GM12878 (cell line): ENCODE results near the gene CD82. TPM values are rescaled to one million over a fixed set of nuclear protein-coding genes. Genes with fewer than 3 reads are reported as not detected.

ENCODE experiments used
- ATAC-seq: fragments of 200-7000 bp; cut with Tn5 transposase; 3 replicates; pipeline ENCODE4 v1.9.1; 2020; ENCODE audit warnings: mild to moderate bottlenecking, moderate library complexity
- BruUV-seq: library from RNA; stranded (reverse); fragments of 400-500 nt; replicated peaks from 2 replicates; lab custom pipeline; 2021; lab: Mats Ljungman, UMichigan
- CTCF ChIA-PET: fragments of 300-600 bp; sonication (Branson Sonifier 250); formaldehyde crosslinking; extraction: SDS; loops from one replicate; lab custom pipeline; 2021; ENCODE audit warnings: inconsistent platforms; lab: Yijun Ruan, JAX
- POLR2A ChIA-PET: fragments of 350-600 bp; formaldehyde crosslinking; extraction: SDS; loops from one replicate; lab custom pipeline; 2021; ENCODE audit warnings: inconsistent platforms; lab: Charles Lee
- RAD21 ChIA-PET: fragments of 300-600 bp; sonication (Branson Sonifier 250); formaldehyde crosslinking; loops from one replicate; lab custom pipeline; 2023; ENCODE audit warnings: antibody characterized with exemption; ENCODE audit not compliant: unreplicated experiment; lab: Charles Lee
- SMC1A ChIA-PET: fragments of 300-600 bp; sonication (Branson Sonifier 250); formaldehyde crosslinking; loops from one replicate; lab custom pipeline; 2023; ENCODE audit not compliant: unreplicated experiment, uncharacterized antibody; lab: Charles Lee
- DNase-seq: peaks from one replicate; pipeline ENCODE4 v3.0.0-alpha.2; 2011; ENCODE audit warnings: low read depth, low spot score
- FAIRE-seq: peaks from 3 replicates; lab custom pipeline; 2011; peaks lifted over from hg19 to GRCh38; lab: Jason Lieb, UNC
- H2AFZ ChIP-seq: 2 replicates; pipeline ENCODE4 v1.6.0; 2011; ENCODE audit warnings: low read depth, low read length, control low read depth; ENCODE audit not compliant: control insufficient read depth
- H3K27ac ChIP-seq: 2 replicates; pipeline ENCODE4 v1.5.1; 2011; ENCODE audit warnings: control low read depth; ENCODE audit not compliant: control insufficient read depth, insufficient read depth
- H3K27me3 ChIP-seq, 2 experiments: replicated peaks in 1 of 2; 2 replicates each; pipeline versions ENCODE4 v1.6.0 to v1.6.1; 2011; ENCODE audit warnings: low read length in 1 of 2; ENCODE audit not compliant: control insufficient read depth in 2 of 2, insufficient read depth in 2 of 2
- H3K36me3 ChIP-seq, 2 experiments: 2 replicates each; pipeline ENCODE4 v1.5.1; 2011; ENCODE audit warnings: low read length in 1 of 2; ENCODE audit not compliant: control insufficient read depth in 2 of 2, insufficient read depth in 2 of 2
- H3K4me1 ChIP-seq: 2 replicates; pipeline ENCODE4 v1.6.1; 2011; ENCODE audit warnings: mild to moderate bottlenecking, low read length, moderate library complexity, mixed read lengths; ENCODE audit not compliant: control insufficient read depth, insufficient read depth
- H3K4me2 ChIP-seq: 2 replicates; pipeline ENCODE4 v1.6.0; 2011; ENCODE audit warnings: control low read depth; ENCODE audit not compliant: control insufficient read depth, insufficient read depth
- H3K4me3 ChIP-seq: fragments of 200-600 bp; sonication (generic); 2 replicates; pipeline ENCODE4 v1.5.1; 2016
- H3K79me2 ChIP-seq: 2 replicates; pipeline ENCODE4 v1.6.0; 2011; ENCODE audit warnings: low read length; ENCODE audit not compliant: control insufficient read depth, insufficient read depth
- H3K9ac ChIP-seq: 2 replicates; pipeline ENCODE4 v1.8.0; 2011; ENCODE audit warnings: low read length, control low read depth, mixed read lengths; ENCODE audit not compliant: control insufficient read depth, insufficient read depth
- H3K9me3 ChIP-seq: replicated peaks from 3 replicates; pipeline ENCODE4 v1.5.1; 2011; ENCODE audit warnings: mild to moderate bottlenecking, low read length; ENCODE audit not compliant: control insufficient read depth, insufficient read depth
- H4K20me1 ChIP-seq: 2 replicates; pipeline ENCODE4 v1.6.0; 2011; ENCODE audit not compliant: control insufficient read depth, insufficient read depth
- ASH2L ChIP-seq: fragments of 300-600, 200-600 bp; sonication (generic); IDR thresholded peaks from 2 replicates; pipeline ENCODE4 v1.6.1; 2017; ENCODE audit warnings: low read depth, mild to moderate bottlenecking, borderline replicate concordance
- EED ChIP-seq: sonication (generic); IDR thresholded peaks from 2 replicates; pipeline ENCODE4 v1.6.1; 2016; ENCODE audit warnings: antibody characterized with exemption, low read depth
- EP300 ChIP-seq, 2 experiments: fragments of 150-350 bp in 1 of 2; IDR thresholded peaks; 2 replicates each; pipeline ENCODE4 v1.6.1; 2011 to 2012; ENCODE audit warnings: low read depth in 2 of 2, low read length in 2 of 2, borderline replicate concordance in 1 of 2, improper control_type of control experiment in 1 of 2, inconsistent platforms in 1 of 2; ENCODE audit not compliant: control insufficient read depth in 1 of 2
- GATAD2B ChIP-seq: fragments of 450-650 bp; conservative IDR thresholded peaks from 2 replicates; pipeline ENCODE4 v1.6.1; 2017; ENCODE audit warnings: low read depth, mild to moderate bottlenecking, moderate library complexity
- IKZF1 ChIP-seq: fragments of 450-650 bp; conservative IDR thresholded peaks from 2 replicates; pipeline ENCODE4 v1.6.1; 2017; ENCODE audit warnings: antibody characterized with exemption, mild to moderate bottlenecking
- IKZF2 ChIP-seq, 2 experiments: fragments of 450-650 bp; IDR thresholded peaks; 2 replicates each; pipeline ENCODE4 v1.6.1; 2017; ENCODE audit warnings: mild to moderate bottlenecking in 2 of 2, moderate library complexity in 2 of 2
- MEF2A ChIP-seq: IDR thresholded peaks from 2 replicates; pipeline ENCODE4 v1.6.1; 2011; ENCODE audit warnings: low read depth, mild to moderate bottlenecking, low read length, moderate library complexity; ENCODE audit not compliant: insufficient read depth
- PBX3 ChIP-seq: IDR thresholded peaks from 2 replicates; pipeline ENCODE4 v1.6.1; 2011; ENCODE audit warnings: mild to moderate bottlenecking, low read depth, low read length, moderate library complexity; ENCODE audit not compliant: insufficient replicate concordance
- POLR2AphosphoS5 ChIP-seq: IDR thresholded peaks from 2 replicates; pipeline ENCODE4 v1.6.1; 2011; ENCODE audit warnings: mild to moderate bottlenecking, low read length, inconsistent platforms
- TAF1 ChIP-seq: IDR thresholded peaks from 2 replicates; pipeline ENCODE4 v1.6.1; 2011; ENCODE audit warnings: mild to moderate bottlenecking, low read depth, low read length, borderline replicate concordance
- TBL1XR1 ChIP-seq: IDR thresholded peaks from 2 replicates; pipeline ENCODE4 v1.6.1; 2012; ENCODE audit warnings: low read depth, low read length, improper control_type of control experiment
- YY1 ChIP-seq: IDR thresholded peaks from 2 replicates; pipeline ENCODE4 v1.6.1; 2011; ENCODE audit warnings: low read depth, mild to moderate bottlenecking, low read length
- ZNF384 ChIP-seq: IDR thresholded peaks from 2 replicates; pipeline ENCODE4 v1.6.1; 2012; ENCODE audit warnings: low read depth, mild to moderate bottlenecking, low read length, improper control_type of control experiment, borderline replicate concordance
- WGBS: methylation state at CpG from one replicate; pipeline ENCODE4 v1.1.6; 2016; ENCODE audit warnings: low lambda C conversion rate; ENCODE audit not compliant: insufficient replicate concordance, insufficient coverage; ENCODE audit errors: missing lambda C conversion rate; 5-methylcytosine and 5-hydroxymethylcytosine counted together
- in situ Hi-C: fragments of 300-500 bp; cut with MboI; formaldehyde crosslinking; loops from 9 replicates; pipeline ENCODE4 v1.14.3; 2018; ENCODE audit warnings: mixed read lengths
- intact Hi-C: fragments of 100-400 bp; cut with micrococcal nuclease; formaldehyde crosslinking; loops from one replicate; pipeline ENCODE4 v1.14.2; 2022; ENCODE audit not compliant: unreplicated experiment
- polyA plus RNA-seq, 11 experiments: library from polyadenylated mRNA; depleted of rRNA in 4 of 11; unstranded in 6 of 11; stranded (reverse) in 5 of 11; fragments of >200 nt; fragmentation: Nextera tagmentation in 4 of 11; fragmentation: Illumina TruSeq in 1 of 11; extraction: Ambion mirVana in 4 of 11; extraction: Trizol in 1 of 11; gene quantifications; 1 replicate in 1 of 11; 2 replicates in 10 of 11; pipeline versions ENCODE4 v1.2.1 to v1.2.3, GENCODE V29; 2011 to 2016; ENCODE audit warnings: inconsistent platforms in 2 of 11, missing spikeins in 2 of 11, low read depth in 1 of 11
- total RNA-seq, 4 experiments: library from RNA; depleted of rRNA in 3 of 4; stranded (reverse); fragments of >200 nt in 3 of 4; fragmentation: Illumina TruSeq in 1 of 4; extraction: Trizol in 1 of 4; gene quantifications; 2 replicates each; pipeline versions ENCODE4 v1.2.1 to v1.2.3, GENCODE V29; 2013 to 2021

CD82 gene
- total and polyA plus RNA-seq, 10 of the 15 experiments (the other 5 are each of a cell fraction or from before 2014, with no cell fraction given): 5.2 to 180 (median 84.7) TPM

GRCh38 chr11:44628730-44629700 is 63.6 kb downstream of the CD82 start (continued):
- TF ChIP-seq PBX3: no peak
- TF ChIP-seq IKZF1: 0 out of 2 replicates have a peak, but pooled peaks have one; percentile 7
- no peak for TF ChIP-seq MEF2A
- TF ChIP-seq TAF1: no peak
- TF ChIP-seq IKZF2 (IDR thresholded peaks at IDR 0.05): no peak

- H4K20me1 ChIP-seq: no peaks in the 10 kb centered on the region
- H3K9ac ChIP-seq: no peak overlapping the region
- intact Hi-C loops (loop anchor here (5.0 to 10.0 kb wide), 2 partner anchors 97 to 535 kb away; partner anchors contain the start of genes EXT2 and TSPAN18), in situ Hi-C loops (loop anchor here (5.0 to 10.0 kb wide), 2 partner anchors 262 to 345 kb away; no protein-coding TSS in a partner anchor)
- peaks cover 13% of the 10 kb centered on the region for H3K4me1 ChIP-seq
- H3K9me3 ChIP-seq: peaks cover 3% of the 10 kb centered on the region; the same call in 2 of the 3 replicates
- no peak overlapping the region for H3K4me2 ChIP-seq
- no peak overlapping the region for H3K4me3 ChIP-seq
- ChIA-PET SMC1A (interaction anchor here (0.9 to 3.7 kb wide), 5 partner anchors 9 to 73 kb away, joined by 3 to 19 read pairs (median 4); no protein-coding TSS in a partner anchor), CTCF (interaction anchor here (1.7 to 9.0 kb wide), 3 partner anchors 13 to 106 kb away, joined by 4 to 93 read pairs (median 25); no protein-coding TSS in a partner anchor), RAD21 (interaction anchor here (1.6 to 3.7 kb wide), 3 partner anchors 55 to 75 kb away, joined by 5 to 21 read pairs (median 7); no protein-coding TSS in a partner anchor), POLR2A (interaction anchor here (1.2 kb wide), 1 partner anchor 75 kb away, joined by 3 read pairs; no protein-coding TSS in a partner anchor)
- no peaks in the 10 kb centered on the region for H3K36me3 ChIP-seq
- DNase-seq (no peak), FAIRE-seq (no peak), ATAC-seq (no peak)
- 69% methylated on average over 8 of the region's 8 CpGs for WGBS
- no peak overlapping the region for H2AFZ ChIP-seq
- TF ChIP-seq ZNF384 (no peak), YY1 (no peak), TBL1XR1 (no peak), EED (no peak), EP300 (IDR thresholded peaks at IDR 0.05; ENCODE audit: borderline replicate concordance in 1 of 2, control insufficient read depth in 1 of 2, low read depth in 2 of 2, low read length in 2 of 2) (no peak), POLR2AphosphoS5 (no peak), ASH2L (no peak), GATAD2B (no peak)
- no TSS peak for BruUV-seq
- no peaks in the 10 kb centered on the region for H3K27me3 ChIP-seq
- H3K79me2 ChIP-seq: no peaks in the 10 kb centered on the region
- no peak overlapping the region for H3K27ac ChIP-seq
Measured at GRCh38 chr11:44629732-44630345, 64.4 kb downstream of the CD82 start.
